ENCODE measurements around the gene VIPAS39.
A peak's percentile ranks its signal among the peaks of the same experiment; 100 is the strongest.

VIPAS39 gene

DNA sequence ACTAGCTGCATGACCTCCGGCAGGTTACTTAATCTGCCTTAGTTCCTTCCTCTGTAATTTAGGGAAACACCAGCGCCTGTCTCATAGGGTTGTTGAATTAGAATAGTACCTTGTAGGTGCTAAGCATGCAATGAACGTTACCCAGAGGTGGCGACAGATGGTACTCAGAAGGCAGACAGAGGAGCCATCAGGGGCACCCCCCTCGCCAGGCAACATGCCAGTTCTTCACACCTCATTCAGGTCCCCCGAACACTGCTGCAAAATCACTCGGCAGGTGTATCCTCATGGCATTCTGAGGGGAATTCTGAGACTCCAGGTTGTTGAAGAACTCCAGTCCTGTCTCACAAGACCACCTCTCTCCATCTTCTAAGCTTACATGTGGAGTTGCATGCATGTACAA is 31.2 kb upstream of the VIPAS39 start:
- TF ChIP-seq ISL1 (CRISPR knock-in tag; IDR thresholded peaks at IDR 0.05) = no peak
- TF ChIP-seq ZNF565 (CRISPR knock-in tag; conservative IDR thresholded peaks at IDR 0.05; ENCODE audit: low read depth) = no peak
- TF ChIP-seq OSR1 (CRISPR knock-in tag; IDR thresholded peaks at IDR 0.05) = no peak
- no peak for TF ChIP-seq BACH2 (CRISPR knock-in tag; IDR thresholded peaks at IDR 0.05; ENCODE audit: borderline replicate concordance)
- no peak for TF ChIP-seq CSDC2 (CRISPR knock-in tag; IDR thresholded peaks at IDR 0.05)
- TF ChIP-seq, protein P1, sequence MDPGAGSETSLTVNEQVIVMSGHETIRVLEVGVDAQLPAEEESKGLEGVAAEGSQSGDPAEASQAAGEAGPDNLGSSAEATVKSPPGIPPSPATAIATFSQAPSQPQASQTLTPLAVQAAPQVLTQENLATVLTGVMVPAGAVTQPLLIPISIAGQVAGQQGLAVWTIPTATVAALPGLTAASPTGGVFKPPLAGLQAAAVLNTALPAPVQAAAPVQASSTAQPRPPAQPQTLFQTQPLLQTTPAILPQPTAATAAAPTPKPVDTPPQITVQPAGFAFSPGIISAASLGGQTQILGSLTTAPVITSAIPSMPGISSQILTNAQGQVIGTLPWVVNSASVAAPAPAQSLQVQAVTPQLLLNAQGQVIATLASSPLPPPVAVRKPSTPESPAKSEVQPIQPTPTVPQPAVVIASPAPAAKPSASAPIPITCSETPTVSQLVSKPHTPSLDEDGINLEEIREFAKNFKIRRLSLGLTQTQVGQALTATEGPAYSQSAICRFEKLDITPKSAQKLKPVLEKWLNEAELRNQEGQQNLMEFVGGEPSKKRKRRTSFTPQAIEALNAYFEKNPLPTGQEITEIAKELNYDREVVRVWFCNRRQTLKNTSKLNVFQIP (CRISPR knock-in tag; IDR thresholded peaks at IDR 0.05; ENCODE audit: borderline replicate concordance, low read depth) = no peak
- no peak for TF ChIP-seq ZFP30 (CRISPR knock-in tag; IDR thresholded peaks at IDR 0.05)
- no peak for TF ChIP-seq ZFP3 (CRISPR knock-in tag; IDR thresholded peaks at IDR 0.05)
- TF ChIP-seq ZC3H10 (CRISPR knock-in tag; IDR thresholded peaks at IDR 0.05) = no peak
- TF ChIP-seq PPARA (CRISPR knock-in tag; IDR thresholded peaks at IDR 0.05; ENCODE audit: borderline replicate concordance) = no peak
- no peak for TF ChIP-seq TOX (CRISPR knock-in tag; IDR thresholded peaks at IDR 0.05; ENCODE audit: borderline replicate concordance)
- no peak for TF ChIP-seq SNAI2 (CRISPR knock-in tag; IDR thresholded peaks at IDR 0.05)
- TF ChIP-seq ZNF70 (CRISPR knock-in tag; IDR thresholded peaks at IDR 0.05) = no peak
- TF ChIP-seq, protein P2, sequence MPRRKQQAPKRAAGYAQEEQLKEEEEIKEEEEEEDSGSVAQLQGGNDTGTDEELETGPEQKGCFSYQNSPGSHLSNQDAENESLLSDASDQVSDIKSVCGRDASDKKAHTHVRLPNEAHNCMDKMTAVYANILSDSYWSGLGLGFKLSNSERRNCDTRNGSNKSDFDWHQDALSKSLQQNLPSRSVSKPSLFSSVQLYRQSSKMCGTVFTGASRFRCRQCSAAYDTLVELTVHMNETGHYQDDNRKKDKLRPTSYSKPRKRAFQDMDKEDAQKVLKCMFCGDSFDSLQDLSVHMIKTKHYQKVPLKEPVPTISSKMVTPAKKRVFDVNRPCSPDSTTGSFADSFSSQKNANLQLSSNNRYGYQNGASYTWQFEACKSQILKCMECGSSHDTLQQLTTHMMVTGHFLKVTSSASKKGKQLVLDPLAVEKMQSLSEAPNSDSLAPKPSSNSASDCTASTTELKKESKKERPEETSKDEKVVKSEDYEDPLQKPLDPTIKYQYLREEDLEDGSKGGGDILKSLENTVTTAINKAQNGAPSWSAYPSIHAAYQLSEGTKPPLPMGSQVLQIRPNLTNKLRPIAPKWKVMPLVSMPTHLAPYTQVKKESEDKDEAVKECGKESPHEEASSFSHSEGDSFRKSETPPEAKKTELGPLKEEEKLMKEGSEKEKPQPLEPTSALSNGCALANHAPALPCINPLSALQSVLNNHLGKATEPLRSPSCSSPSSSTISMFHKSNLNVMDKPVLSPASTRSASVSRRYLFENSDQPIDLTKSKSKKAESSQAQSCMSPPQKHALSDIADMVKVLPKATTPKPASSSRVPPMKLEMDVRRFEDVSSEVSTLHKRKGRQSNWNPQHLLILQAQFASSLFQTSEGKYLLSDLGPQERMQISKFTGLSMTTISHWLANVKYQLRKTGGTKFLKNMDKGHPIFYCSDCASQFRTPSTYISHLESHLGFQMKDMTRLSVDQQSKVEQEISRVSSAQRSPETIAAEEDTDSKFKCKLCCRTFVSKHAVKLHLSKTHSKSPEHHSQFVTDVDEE (CRISPR knock-in tag; IDR thresholded peaks at IDR 0.05) = no peak
- TF ChIP-seq ESRRG (CRISPR knock-in tag; IDR thresholded peaks at IDR 0.05) = no peak
- TF ChIP-seq RARB (CRISPR knock-in tag; IDR thresholded peaks at IDR 0.05) = no peak
- TF ChIP-seq, protein P3, sequence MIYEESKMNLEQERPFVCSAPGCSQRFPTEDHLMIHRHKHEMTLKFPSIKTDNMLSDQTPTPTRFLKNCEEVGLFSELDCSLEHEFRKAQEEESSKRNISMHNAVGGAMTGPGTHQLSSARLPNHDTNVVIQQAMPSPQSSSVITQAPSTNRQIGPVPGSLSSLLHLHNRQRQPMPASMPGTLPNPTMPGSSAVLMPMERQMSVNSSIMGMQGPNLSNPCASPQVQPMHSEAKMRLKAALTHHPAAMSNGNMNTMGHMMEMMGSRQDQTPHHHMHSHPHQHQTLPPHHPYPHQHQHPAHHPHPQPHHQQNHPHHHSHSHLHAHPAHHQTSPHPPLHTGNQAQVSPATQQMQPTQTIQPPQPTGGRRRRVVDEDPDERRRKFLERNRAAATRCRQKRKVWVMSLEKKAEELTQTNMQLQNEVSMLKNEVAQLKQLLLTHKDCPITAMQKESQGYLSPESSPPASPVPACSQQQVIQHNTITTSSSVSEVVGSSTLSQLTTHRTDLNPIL (CRISPR knock-in tag; IDR thresholded peaks at IDR 0.05; ENCODE audit: low read depth) = no peak
- no peak for TF ChIP-seq ZNF8 (CRISPR knock-in tag; IDR thresholded peaks at IDR 0.05)
- TF ChIP-seq, protein P4, sequence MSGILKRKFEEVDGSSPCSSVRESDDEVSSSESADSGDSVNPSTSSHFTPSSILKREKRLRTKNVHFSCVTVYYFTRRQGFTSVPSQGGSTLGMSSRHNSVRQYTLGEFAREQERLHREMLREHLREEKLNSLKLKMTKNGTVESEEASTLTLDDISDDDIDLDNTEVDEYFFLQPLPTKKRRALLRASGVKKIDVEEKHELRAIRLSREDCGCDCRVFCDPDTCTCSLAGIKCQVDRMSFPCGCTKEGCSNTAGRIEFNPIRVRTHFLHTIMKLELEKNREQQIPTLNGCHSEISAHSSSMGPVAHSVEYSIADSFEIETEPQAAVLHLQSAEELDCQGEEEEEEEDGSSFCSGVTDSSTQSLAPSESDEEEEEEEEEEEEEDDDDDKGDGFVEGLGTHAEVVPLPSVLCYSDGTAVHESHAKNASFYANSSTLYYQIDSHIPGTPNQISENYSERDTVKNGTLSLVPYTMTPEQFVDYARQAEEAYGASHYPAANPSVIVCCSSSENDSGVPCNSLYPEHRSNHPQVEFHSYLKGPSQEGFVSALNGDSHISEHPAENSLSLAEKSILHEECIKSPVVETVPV (CRISPR knock-in tag; IDR thresholded peaks at IDR 0.05) = no peak
- no peak for ATAC-seq

DNA sequence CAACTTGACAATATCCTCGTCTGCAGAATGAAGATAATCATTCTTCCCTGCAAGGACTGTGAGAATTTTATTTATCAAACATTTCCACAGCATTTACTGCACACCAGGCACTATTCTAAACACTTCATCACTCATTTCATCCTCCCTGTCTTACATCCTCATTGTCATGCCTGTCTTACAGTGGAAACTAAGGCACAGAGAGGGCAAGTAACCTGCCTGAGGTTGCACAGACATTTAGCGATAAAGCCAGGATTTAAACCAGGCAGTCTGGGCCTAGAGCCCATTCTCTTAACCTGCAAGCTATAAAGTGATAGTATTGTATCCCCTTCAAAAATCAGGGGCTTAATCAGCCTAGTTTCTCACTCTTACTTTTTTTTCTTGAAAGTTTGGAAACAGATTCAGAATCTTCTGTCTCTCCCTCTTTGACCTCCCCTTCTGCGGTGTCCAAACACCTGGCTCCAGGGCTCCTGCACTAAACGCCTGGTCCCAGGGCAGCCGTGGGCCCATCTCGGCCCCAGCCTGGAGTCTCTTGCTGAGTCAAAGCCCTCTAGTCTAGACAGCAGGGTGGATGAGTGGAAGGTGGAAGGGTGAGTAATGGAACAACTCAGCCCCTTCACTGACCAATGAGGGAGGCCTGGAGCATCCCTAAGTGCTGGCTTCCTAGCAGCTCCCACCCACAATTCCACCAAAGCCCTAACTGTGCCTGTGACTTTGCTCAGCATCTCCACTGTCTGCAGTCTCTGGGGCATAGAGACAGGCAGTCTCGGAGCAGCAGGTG is 28.7 kb upstream of the VIPAS39 start:
- ATAC-seq = peak; percentile 81
- TF ChIP-seq CSDC2 (CRISPR knock-in tag; IDR thresholded peaks at IDR 0.05) (no peak), SNAI2 (CRISPR knock-in tag; IDR thresholded peaks at IDR 0.05) (no peak), ZNF70 (CRISPR knock-in tag; IDR thresholded peaks at IDR 0.05) (no peak), ZNF565 (CRISPR knock-in tag; conservative IDR thresholded peaks at IDR 0.05; ENCODE audit: low read depth) (no peak), ZFP3 (CRISPR knock-in tag; IDR thresholded peaks at IDR 0.05) (no peak), ARNTL (CRISPR knock-in tag; IDR thresholded peaks at IDR 0.05; ENCODE audit: borderline replicate concordance, low read depth) (no peak), OSR1 (CRISPR knock-in tag; IDR thresholded peaks at IDR 0.05) (no peak), ZC3H10 (CRISPR knock-in tag; IDR thresholded peaks at IDR 0.05) (no peak), ZNF8 (CRISPR knock-in tag; IDR thresholded peaks at IDR 0.05) (no peak), ESRRG (CRISPR knock-in tag; IDR thresholded peaks at IDR 0.05) (no peak)
- TF ChIP-seq, protein P5, sequence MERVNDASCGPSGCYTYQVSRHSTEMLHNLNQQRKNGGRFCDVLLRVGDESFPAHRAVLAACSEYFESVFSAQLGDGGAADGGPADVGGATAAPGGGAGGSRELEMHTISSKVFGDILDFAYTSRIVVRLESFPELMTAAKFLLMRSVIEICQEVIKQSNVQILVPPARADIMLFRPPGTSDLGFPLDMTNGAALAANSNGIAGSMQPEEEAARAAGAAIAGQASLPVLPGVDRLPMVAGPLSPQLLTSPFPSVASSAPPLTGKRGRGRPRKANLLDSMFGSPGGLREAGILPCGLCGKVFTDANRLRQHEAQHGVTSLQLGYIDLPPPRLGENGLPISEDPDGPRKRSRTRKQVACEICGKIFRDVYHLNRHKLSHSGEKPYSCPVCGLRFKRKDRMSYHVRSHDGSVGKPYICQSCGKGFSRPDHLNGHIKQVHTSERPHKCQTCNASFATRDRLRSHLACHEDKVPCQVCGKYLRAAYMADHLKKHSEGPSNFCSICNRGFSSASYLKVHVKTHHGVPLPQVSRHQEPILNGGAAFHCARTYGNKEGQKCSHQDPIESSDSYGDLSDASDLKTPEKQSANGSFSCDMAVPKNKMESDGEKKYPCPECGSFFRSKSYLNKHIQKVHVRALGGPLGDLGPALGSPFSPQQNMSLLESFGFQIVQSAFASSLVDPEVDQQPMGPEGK (CRISPR knock-in tag; IDR thresholded peaks at IDR 0.05; ENCODE audit: borderline replicate concordance) = no peak

Data from SK-N-SH treated with all-trans-retinoic acid at 6 μM for 48 hours (cell line).